Neuronal stem cell (in vitro differentiated cells): ENCODE data around the gene PABPC4L. TPM values are rescaled to one million over a fixed set of nuclear protein-coding genes. Genes with fewer than 3 reads are reported as not detected.

Source experiments
- DNase-seq: peaks from one replicate; pipeline ENCODE4 v3.0.0-alpha.2; 2013; ENCODE audit warnings: low spot score
- H2AFZ ChIP-seq: one replicate; pipeline ENCODE4 v1.6.1; 2013; ENCODE audit warnings: mild to moderate bottlenecking, low read length, inconsistent platforms
- H2AK5ac ChIP-seq: 2 replicates; pipeline ENCODE4 v1.6.1; 2013; ENCODE audit warnings: low read depth, mild to moderate bottlenecking, inconsistent platforms, low read length, moderate library complexity, mixed read lengths
- H2BK120ac ChIP-seq: 2 replicates; pipeline ENCODE4 v1.6.1; 2013; ENCODE audit warnings: low read depth, mild to moderate bottlenecking, inconsistent platforms, low read length, moderate library complexity, mixed read lengths
- H2BK12ac ChIP-seq: one replicate; pipeline ENCODE4 v1.6.1; 2013; ENCODE audit warnings: low read length, inconsistent platforms
- H2BK15ac ChIP-seq: 2 replicates; pipeline ENCODE4 v1.6.1; 2013; ENCODE audit warnings: mild to moderate bottlenecking, low read length, inconsistent platforms, mixed read lengths
- H2BK5ac ChIP-seq: one replicate; pipeline ENCODE4 v1.6.1; 2013; ENCODE audit warnings: inconsistent platforms, mild to moderate bottlenecking, low read length, moderate library complexity
- H3K14ac ChIP-seq: one replicate; pipeline ENCODE4 v1.6.1; 2013; ENCODE audit warnings: low read length, inconsistent platforms
- H3K18ac ChIP-seq: 2 replicates; pipeline ENCODE4 v1.6.1; 2013; ENCODE audit warnings: low read length, inconsistent platforms
- H3K23ac ChIP-seq: 2 replicates; pipeline ENCODE4 v1.6.1; 2013; ENCODE audit warnings: low read depth, mild to moderate bottlenecking, mixed read lengths, low read length, inconsistent platforms; ENCODE audit not compliant: poor library complexity
- H3K27ac ChIP-seq: replicated peaks from 3 replicates; pipeline ENCODE4 v1.5.1; 2013; ENCODE audit warnings: low read length, inconsistent platforms
- H3K27me3 ChIP-seq, 3 experiments: 2 replicates each; pipeline ENCODE4 v1.6.1; 2013; ENCODE audit warnings: low read length in 3 of 3, mild to moderate bottlenecking in 2 of 3, inconsistent platforms in 1 of 3, low read depth in 1 of 3, mixed read lengths in 1 of 3, moderate library complexity in 1 of 3; ENCODE audit not compliant: control insufficient read depth in 3 of 3, insufficient read depth in 3 of 3
- H3K36me3 ChIP-seq, 2 donors: replicated peaks in 1 of 2; 2 replicates each; pipeline ENCODE4 v1.6.1; 2013; ENCODE audit warnings: low read length in 2 of 2; ENCODE audit not compliant: control insufficient read depth in 2 of 2, insufficient read depth in 2 of 2
- H3K4ac ChIP-seq: 2 replicates; pipeline ENCODE4 v1.6.1; 2013; ENCODE audit warnings: inconsistent platforms, mild to moderate bottlenecking, low read length, moderate library complexity
- H3K4me1 ChIP-seq, 2 donors: 1 replicate in 1 of 2; 2 replicates in 1 of 2; pipeline ENCODE4 v1.6.1; 2013; ENCODE audit warnings: low read length in 2 of 2, low read depth in 1 of 2; ENCODE audit not compliant: control insufficient read depth in 2 of 2, insufficient read depth in 1 of 2
- H3K4me2 ChIP-seq: one replicate; pipeline ENCODE4 v1.6.1; 2013; ENCODE audit warnings: mild to moderate bottlenecking, low read length, inconsistent platforms; ENCODE audit not compliant: insufficient read depth, poor library complexity, severe bottlenecking
- H3K4me3 ChIP-seq, 2 donors: 2 replicates each; pipeline ENCODE4 v1.5.1; 2013; ENCODE audit warnings: low read length in 2 of 2, mild to moderate bottlenecking in 2 of 2, inconsistent platforms in 1 of 2, moderate library complexity in 1 of 2
- H3K79me1 ChIP-seq: one replicate; pipeline ENCODE4 v1.6.1; 2013; ENCODE audit warnings: low read depth, mild to moderate bottlenecking, inconsistent platforms, low read length, moderate library complexity
- H3K9ac ChIP-seq: one replicate; pipeline ENCODE4 v1.6.1; 2013; ENCODE audit warnings: mild to moderate bottlenecking, low read depth, low read length, inconsistent platforms; ENCODE audit not compliant: poor library complexity
- H3K9me3 ChIP-seq, 2 donors: replicated peaks in 1 of 2; 2 replicates each; pipeline versions ENCODE3 to v1.6.1; 2013; ENCODE audit warnings: low read length in 2 of 2, mild to moderate bottlenecking in 2 of 2, inconsistent platforms in 1 of 2, low read depth in 1 of 2, mixed read lengths in 1 of 2, moderate library complexity in 1 of 2; ENCODE audit not compliant: control insufficient read depth in 2 of 2, insufficient read depth in 1 of 2
- H4K8ac ChIP-seq: one replicate; pipeline ENCODE4 v1.6.1; 2013; ENCODE audit warnings: low read depth, mild to moderate bottlenecking, inconsistent platforms, low read length, moderate library complexity
- H4K91ac ChIP-seq: one replicate; pipeline ENCODE4 v1.6.1; 2013; ENCODE audit warnings: low read length, low read depth, mild to moderate bottlenecking, inconsistent platforms; ENCODE audit not compliant: poor library complexity
- WGBS, 2 donors: extraction: QIAGEN DNeasy Blood & Tissue Kit; methylation state at CpG; one replicate each; pipeline ENCODE4 v1.1.7; 2013; ENCODE audit warnings: missing lambda C conversion rate in 2 of 2, mixed read lengths in 1 of 2; ENCODE audit not compliant: insufficient read length in 2 of 2, insufficient replicate concordance in 1 of 2; ENCODE audit errors: extremely low coverage in 2 of 2; 5-methylcytosine and 5-hydroxymethylcytosine counted together
- polyA plus RNA-seq, 2 experiments: library from polyadenylated mRNA; stranded (reverse); fragments of 200-250 nt; gene quantifications; one replicate each; pipeline ENCODE4 v1.2.3, GENCODE V29; 2013

The PABPC4L gene
- polyA plus RNA-seq (2013, experiment 1 of 2), result 2.7 TPM
- 2.8 TPM for polyA plus RNA-seq (2013, experiment 2 of 2)

GRCh38 chr4:134201216-134202161 lies at the start of gene PABPC4L:
TSS of gene PABPC4L (minus strand) at chr4:134201789. CDS start at chr4:134201019, 770 bp downstream.
- DNase-seq, result peak; percentile 42
- Histone ChIP-seq H3K27ac (no peak within 1 kb of the TSS), H3K4me2 (peak within 1 kb of the TSS; percentile 62)

GRCh38 chr4:134251322-134251721 lies 49.7 kb upstream of the PABPC4L start:
- no peak overlapping the region for H2BK120ac ChIP-seq
- H4K91ac ChIP-seq, result no peak overlapping the region
- H2BK12ac ChIP-seq, result no peak overlapping the region
- no peak overlapping the region for H3K18ac ChIP-seq
- no peaks in the 10 kb centered on the region for H3K36me3 ChIP-seq
- H2BK5ac ChIP-seq, result no peak overlapping the region
- H3K27ac ChIP-seq, result no peak overlapping the region
- no peak overlapping the region for H3K23ac ChIP-seq
- H3K9ac ChIP-seq, result no peak overlapping the region
- no peak overlapping the region for H3K4me2 ChIP-seq
- H3K4me3 ChIP-seq, result no peak overlapping the region
- no peaks in the 10 kb centered on the region for H3K9me3 ChIP-seq
- no peak overlapping the region for H2AFZ ChIP-seq
- no peaks in the 10 kb centered on the region for H3K4me1 ChIP-seq
- no peak overlapping the region for H2AK5ac ChIP-seq
- WGBS, 2 donors, result no CpG with 5 or more reads among the region's 1 CpG
- H3K79me1 ChIP-seq, result no peaks in the 10 kb centered on the region
- H4K8ac ChIP-seq, result no peak overlapping the region
- no peak overlapping the region for H3K14ac ChIP-seq
- H3K4ac ChIP-seq, result no peak overlapping the region
- H2BK15ac ChIP-seq, result no peak overlapping the region
- no peaks in the 10 kb centered on the region for H3K27me3 ChIP-seq
- DNase-seq, result no peak

More at GRCh38 chr4:134201216-134202161, at the start of gene PABPC4L:
- H3K4me1 ChIP-seq, result peaks cover 0 to 7% of the 10 kb centered on the region in 2 donors
- peak within 1 kb of the TSS; percentile 38 for H3K14ac ChIP-seq
- peak within 1 kb of the TSS; percentile 64 for H3K9ac ChIP-seq
- no peaks in the 10 kb centered on the region for H3K9me3 ChIP-seq
- WGBS, 2 donors, result no CpG with 5 or more reads among the region's 65 CpGs
- peak within 1 kb of the TSS; percentile 22 for H2BK15ac ChIP-seq
- H3K36me3 ChIP-seq, result no peaks in the 10 kb centered on the region
- no peak within 1 kb of the TSS for H3K4ac ChIP-seq
- no peak within 1 kb of the TSS for H2BK5ac ChIP-seq
- no peak within 1 kb of the TSS for H2BK120ac ChIP-seq
- no peak within 1 kb of the TSS for H3K23ac ChIP-seq
- peak within 1 kb of the TSS; percentile 59 for H2AFZ ChIP-seq
- H2BK12ac ChIP-seq, result no peak within 1 kb of the TSS
- H3K79me1 ChIP-seq, result no peaks in the 10 kb centered on the region
- H4K8ac ChIP-seq, result peak within 1 kb of the TSS; percentile 43
- peak within 1 kb of the TSS in 1 of 2 donors; percentile 82 for H3K4me3 ChIP-seq
- H2AK5ac ChIP-seq, result peak within 1 kb of the TSS; percentile 32
- peak within 1 kb of the TSS; percentile 96 for H3K18ac ChIP-seq
- H3K27me3 ChIP-seq, result no peaks in the 10 kb centered on the region
- peak within 1 kb of the TSS; percentile 85 for H4K91ac ChIP-seq

GRCh38 chr4:134243742-134244713 lies 42.4 kb upstream of the PABPC4L start:
- H3K79me1 ChIP-seq, result no peaks in the 10 kb centered on the region

More at GRCh38 chr4:134243742-134244713, 42.4 kb upstream of the PABPC4L start:
- Histone ChIP-seq H4K91ac (no peak overlapping the region), H3K4me1 (no peaks in the 10 kb centered on the region), H4K8ac (no peak overlapping the region), H3K4ac (peak overlapping the region; percentile 89), H2BK15ac (no peak overlapping the region), H3K14ac (peak overlapping the region; percentile 89), H2BK12ac (no peak overlapping the region), H3K18ac (peak overlapping the region; percentile 80), H3K23ac (peak overlapping the region; percentile 52), H2BK120ac (no peak overlapping the region), H3K4me3 (peak overlapping the region in 1 of 2 donors; percentile 40), H2BK5ac (no peak overlapping the region), H2AK5ac (peak overlapping the region; percentile 28), H2AFZ (peak overlapping the region; percentile 6), H3K4me2 (no peak overlapping the region), H3K27me3 (no peaks in the 10 kb centered on the region), H3K9me3 (peaks cover 0 to 3% of the 10 kb centered on the region in 2 donors), H3K27ac (no peak overlapping the region), H3K36me3 (no peaks in the 10 kb centered on the region), H3K9ac (no peak overlapping the region)
- DNase-seq, result no peak
- no CpG with 5 or more reads among the region's 22 CpGs for WGBS, 2 donors
